Prostate gland (tissue), 2 donors: ENCODE measurements around the gene CEP164. TPM values are rescaled to one million over a fixed set of nuclear protein-coding genes. Genes with fewer than 3 reads are reported as not detected.

Source experiments
- DNase-seq: peaks from one replicate; pipeline ENCODE4 v3.0.0-alpha.2; 2019; ENCODE audit warnings: low spot score
- H3K27ac ChIP-seq, 2 donors: fragments of 200-600 bp; sonication (generic); 2 replicates each; pipeline ENCODE4 v1.5.1; 2017 to 2019
- H3K27me3 ChIP-seq: fragments of 200-600 bp; sonication (generic); replicated peaks from 2 replicates; pipeline ENCODE4 v1.5.1; 2019; ENCODE audit not compliant: insufficient read depth
- H3K36me3 ChIP-seq, 2 donors: fragments of 200-600 bp; sonication (generic); 1 replicate in 1 of 2; 2 replicates in 1 of 2; pipeline versions ENCODE4 v1.5.1 to v1.8.1; 2017 to 2019
- H3K4me1 ChIP-seq: fragments of 200-600 bp; sonication (generic); replicated peaks from 2 replicates; pipeline ENCODE4 v1.5.1; 2019
- H3K4me3 ChIP-seq, 2 donors: fragments of 200-600 bp; sonication (generic); 2 replicates each; pipeline ENCODE4 v1.5.1; 2017 to 2019
- H3K9me3 ChIP-seq: fragments of 200-600 bp; sonication (generic); 2 replicates; pipeline ENCODE4 v1.5.1; 2017
- POLR2A ChIP-seq: fragments of 450-650 bp; IDR thresholded peaks from one replicate; pipeline ENCODE4 v1.6.1; 2016; ENCODE audit warnings: antibody characterized with exemption, mild to moderate bottlenecking
- POLR2AphosphoS5 ChIP-seq: sonication (generic); formaldehyde crosslinking; IDR thresholded peaks from one replicate; pipeline ENCODE4 v1.6.1; 2017; ENCODE audit warnings: antibody characterized with exemption
- WGBS: methylation state at CpG from one replicate; pipeline ENCODE4 v1.1.5; 2018; 5-methylcytosine and 5-hydroxymethylcytosine counted together
- intact Hi-C: fragments of 100-400 bp; cut with DNase I; formaldehyde crosslinking; loops from one replicate; pipeline ENCODE4 v1.14.2; 2022
- total RNA-seq, 2 donors: library from RNA; depleted of rRNA; stranded (reverse); fragments of >200 nt; gene quantifications; one replicate each; pipeline ENCODE4 v1.1.0, GENCODE V29; 2016
- TF ChIP-seq, protein P1 (sequence below), 4 experiments: fragments of 200-600 bp in 2 of 4; fragments of 450-650 bp in 2 of 4; sonication (generic) in 2 of 4; IDR thresholded peaks; 1 replicate in 3 of 4; 2 replicates in 1 of 4; pipeline ENCODE4 v1.5.1; 2016 to 2019; ENCODE audit warnings: antibody characterized with exemption in 4 of 4, mild to moderate bottlenecking in 2 of 4, moderate library complexity in 2 of 4

CEP164 gene
- total RNA-seq, 2 donors from 2014 or later = 27.7 to 40.6 TPM

GRCh38 chr11:117424781-117425180, 97.1 kb downstream of the CEP164 start:
- no peak for TF ChIP-seq POLR2AphosphoS5
- no peaks in the 10 kb centered on the region for H3K27me3 ChIP-seq
- 57% methylated on average over 4 of the region's 4 CpGs for WGBS
- no peaks in the 10 kb centered on the region for H3K4me1 ChIP-seq
- DNase-seq = no peak
- no peak overlapping the region for H3K27ac ChIP-seq
- no peaks in the 10 kb centered on the region for H3K9me3 ChIP-seq
- no peak overlapping the region for H3K4me3 ChIP-seq
- intact Hi-C loops = no loop called here
- H3K36me3 ChIP-seq = no peaks in the 10 kb centered on the region

GRCh38 chr11:117425679-117426296, 98.1 kb downstream of the CEP164 start:
- Histone ChIP-seq H3K4me3 (no peak overlapping the region), H3K9me3 (no peaks in the 10 kb centered on the region), H3K27ac (no peak overlapping the region), H3K27me3 (no peaks in the 10 kb centered on the region), H3K4me1 (no peaks in the 10 kb centered on the region), H3K36me3 (no peaks in the 10 kb centered on the region)
- DNase-seq = no peak
- intact Hi-C loops = loop anchor here (2.0 kb wide), 1 partner anchor 391 kb away; no protein-coding TSS in a partner anchor
- WGBS = 48% methylated on average over 13 of the region's 13 CpGs
- TF ChIP-seq, protein P1, sequence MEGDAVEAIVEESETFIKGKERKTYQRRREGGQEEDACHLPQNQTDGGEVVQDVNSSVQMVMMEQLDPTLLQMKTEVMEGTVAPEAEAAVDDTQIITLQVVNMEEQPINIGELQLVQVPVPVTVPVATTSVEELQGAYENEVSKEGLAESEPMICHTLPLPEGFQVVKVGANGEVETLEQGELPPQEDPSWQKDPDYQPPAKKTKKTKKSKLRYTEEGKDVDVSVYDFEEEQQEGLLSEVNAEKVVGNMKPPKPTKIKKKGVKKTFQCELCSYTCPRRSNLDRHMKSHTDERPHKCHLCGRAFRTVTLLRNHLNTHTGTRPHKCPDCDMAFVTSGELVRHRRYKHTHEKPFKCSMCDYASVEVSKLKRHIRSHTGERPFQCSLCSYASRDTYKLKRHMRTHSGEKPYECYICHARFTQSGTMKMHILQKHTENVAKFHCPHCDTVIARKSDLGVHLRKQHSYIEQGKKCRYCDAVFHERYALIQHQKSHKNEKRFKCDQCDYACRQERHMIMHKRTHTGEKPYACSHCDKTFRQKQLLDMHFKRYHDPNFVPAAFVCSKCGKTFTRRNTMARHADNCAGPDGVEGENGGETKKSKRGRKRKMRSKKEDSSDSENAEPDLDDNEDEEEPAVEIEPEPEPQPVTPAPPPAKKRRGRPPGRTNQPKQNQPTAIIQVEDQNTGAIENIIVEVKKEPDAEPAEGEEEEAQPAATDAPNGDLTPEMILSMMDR (IDR thresholded peaks at IDR 0.05) = no peak
- no peak for TF ChIP-seq POLR2AphosphoS5
- TF ChIP-seq POLR2A = no peak

- Histone ChIP-seq H3K4me3 (no peak overlapping the region), H3K27me3 (no peaks in the 10 kb centered on the region), H3K9me3 (no peaks in the 10 kb centered on the region), H3K27ac (no peak overlapping the region), H3K36me3 (no peaks in the 10 kb centered on the region), H3K4me1 (no peaks in the 10 kb centered on the region)
- 7% methylated on average over 17 of the region's 17 CpGs for WGBS
- TF ChIP-seq, protein P1 (IDR thresholded peaks at IDR 0.05) = peak; percentile 75 to 93 (median 88)
- TF ChIP-seq POLR2AphosphoS5 = no peak
- peak; percentile 35 for DNase-seq
- intact Hi-C loops = loop anchor here (2.0 kb wide), 1 partner anchor 391 kb away; no protein-coding TSS in a partner anchor
Observed at GRCh38 chr11:117426297-117426685, 98.6 kb downstream of the CEP164 start.

- Histone ChIP-seq H3K4me1 (no peaks in the 10 kb centered on the region), H3K9me3 (no peaks in the 10 kb centered on the region), H3K36me3 (no peaks in the 10 kb centered on the region), H3K4me3 (no peak overlapping the region), H3K27me3 (no peaks in the 10 kb centered on the region), H3K27ac (no peak overlapping the region)
- intact Hi-C loops = loop anchor here (2.0 kb wide), 1 partner anchor 390 kb away; no protein-coding TSS in a partner anchor
- 95% methylated on average over 7 of the region's 7 CpGs for WGBS
- TF ChIP-seq POLR2AphosphoS5 (no peak), POLR2A (no peak)
- TF ChIP-seq, protein P1 (IDR thresholded peaks at IDR 0.05) = no peak
- no peak for DNase-seq
Observed at GRCh38 chr11:117426941-117427340, 99.3 kb downstream of the CEP164 start.

DNA sequence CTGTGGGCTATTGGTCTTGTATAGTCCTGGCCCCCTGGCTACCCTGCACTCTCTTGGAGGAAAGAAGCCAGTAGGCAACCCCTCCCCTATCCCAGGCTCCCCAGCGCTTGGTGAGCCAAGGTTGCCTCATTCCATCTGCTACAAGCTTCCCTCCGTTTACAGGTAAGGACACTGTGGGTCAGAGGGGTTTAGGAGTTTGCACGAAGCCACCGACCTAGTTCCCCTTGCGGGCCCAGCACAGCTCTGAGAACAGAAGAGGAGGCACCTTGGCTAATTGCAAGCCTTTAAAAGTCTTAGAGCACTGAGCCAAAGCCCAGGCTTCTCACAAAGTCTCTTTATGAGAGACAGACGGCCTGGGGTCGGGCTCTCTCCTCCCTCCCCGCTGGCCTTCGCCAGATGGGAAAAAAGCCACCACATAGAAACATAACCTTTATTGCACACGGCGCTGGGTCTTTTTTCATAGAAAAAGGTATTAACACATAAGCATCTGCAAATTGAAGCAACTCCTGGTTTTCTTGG, 99.8 kb downstream of the CEP164 start:
- 65% methylated on average over 11 of the region's 11 CpGs for WGBS
- intact Hi-C loops = loop anchor here (2.0 kb wide), 1 partner anchor 389 kb away; no protein-coding TSS in a partner anchor
- no peak overlapping the region for H3K4me3 ChIP-seq
- no peak overlapping the region for H3K27ac ChIP-seq
- H3K36me3 ChIP-seq = no peaks in the 10 kb centered on the region
- H3K9me3 ChIP-seq = no peaks in the 10 kb centered on the region
- no peaks in the 10 kb centered on the region for H3K4me1 ChIP-seq
- TF ChIP-seq POLR2A (no peak), POLR2AphosphoS5 (no peak)
- TF ChIP-seq, protein P1 (IDR thresholded peaks at IDR 0.05) = no peak
- H3K27me3 ChIP-seq = no peaks in the 10 kb centered on the region
- DNase-seq = no peak
